H9 (cell line): ENCODE results near the gene SETD3. TPM values are rescaled to one million over a fixed set of nuclear protein-coding genes. Genes with fewer than 3 reads are reported as not detected.

ENCODE experiments used
- DNase-seq: peaks from one replicate; pipeline ENCODE4 v3.0.0-alpha.2; 2017
- H2AFZ ChIP-seq: one replicate; pipeline ENCODE4 v1.6.1; 2013; ENCODE audit warnings: mild to moderate bottlenecking, low read length, control low read depth, moderate library complexity
- H2AK5ac ChIP-seq: 2 replicates; pipeline ENCODE4 v1.6.1; 2013; ENCODE audit warnings: low read length, control low read depth, mixed read lengths; ENCODE audit not compliant: insufficient read length
- H2BK120ac ChIP-seq: one replicate; pipeline ENCODE4 v1.6.1; 2013; ENCODE audit warnings: low read depth, mild to moderate bottlenecking, low read length, control low read depth, inconsistent platforms; ENCODE audit not compliant: poor library complexity, severe bottlenecking
- H2BK12ac ChIP-seq: 2 replicates; pipeline ENCODE4 v1.6.1; 2013; ENCODE audit warnings: low read length, control low read depth, mixed read lengths, low read depth; ENCODE audit not compliant: insufficient read length
- H2BK15ac ChIP-seq: 2 replicates; pipeline ENCODE4 v1.6.1; 2013; ENCODE audit warnings: low read depth, low read length, control low read depth
- H2BK20ac ChIP-seq: one replicate; pipeline ENCODE4 v1.6.1; 2013; ENCODE audit warnings: low read depth, mild to moderate bottlenecking, low read length, control low read depth, inconsistent platforms; ENCODE audit not compliant: poor library complexity, severe bottlenecking
- H2BK5ac ChIP-seq: 2 replicates; pipeline ENCODE4 v1.6.1; 2013; ENCODE audit warnings: low read length, control low read depth, mixed read lengths; ENCODE audit not compliant: insufficient read length
- H3K14ac ChIP-seq: 2 replicates; pipeline ENCODE4 v1.6.1; 2013; ENCODE audit warnings: low read length, control low read depth; ENCODE audit not compliant: insufficient read depth
- H3K18ac ChIP-seq: 2 replicates; pipeline ENCODE4 v1.6.1; 2013; ENCODE audit warnings: low read depth, mild to moderate bottlenecking, mixed read lengths, low read length, control low read depth; ENCODE audit not compliant: insufficient read length
- H3K23ac ChIP-seq: 2 replicates; pipeline ENCODE4 v1.6.1; 2013; ENCODE audit warnings: low read length, control low read depth, mixed read lengths, low read depth; ENCODE audit not compliant: insufficient read length
- H3K23me2 ChIP-seq: 2 replicates; pipeline ENCODE4 v1.6.1; 2013; ENCODE audit warnings: low read depth, mild to moderate bottlenecking, mixed read lengths, low read length, control low read depth; ENCODE audit not compliant: insufficient read length, poor library complexity, severe bottlenecking
- H3K27ac ChIP-seq: 2 replicates; pipeline ENCODE4 v1.5.1; 2013; ENCODE audit warnings: low read length, control low read depth, mixed read lengths, low read depth; ENCODE audit not compliant: insufficient read length
- H3K27me3 ChIP-seq: 2 replicates; pipeline ENCODE4 v1.6.1; 2013; ENCODE audit warnings: low read length, control low read depth, inconsistent platforms; ENCODE audit not compliant: insufficient read depth
- H3K4ac ChIP-seq: 2 replicates; pipeline ENCODE4 v1.6.1; 2013; ENCODE audit warnings: low read depth, mild to moderate bottlenecking, control low read depth, inconsistent platforms, low read length, moderate library complexity
- H3K4me1 ChIP-seq: 2 replicates; pipeline ENCODE4 v1.6.1; 2013; ENCODE audit warnings: low read length, control low read depth, inconsistent platforms; ENCODE audit not compliant: insufficient read depth
- H3K4me2 ChIP-seq: 2 replicates; pipeline ENCODE4 v1.6.1; 2013; ENCODE audit warnings: low read length, control low read depth, mixed read lengths; ENCODE audit not compliant: insufficient read length, insufficient read depth
- H3K56ac ChIP-seq: 2 replicates; pipeline ENCODE4 v1.6.1; 2013; ENCODE audit warnings: low read depth, mild to moderate bottlenecking, mixed read lengths, low read length, control low read depth; ENCODE audit not compliant: insufficient read length
- H3K79me1 ChIP-seq: 2 replicates; pipeline ENCODE4 v1.6.1; 2013; ENCODE audit warnings: low read depth, mild to moderate bottlenecking, moderate library complexity, low read length, control low read depth, inconsistent platforms; ENCODE audit not compliant: insufficient read depth, poor library complexity, severe bottlenecking
- H3K79me2 ChIP-seq: 2 replicates; pipeline ENCODE4 v1.6.1; 2013; ENCODE audit warnings: low read length, control low read depth, inconsistent platforms; ENCODE audit not compliant: insufficient read depth
- H3K9ac ChIP-seq: 2 replicates; pipeline ENCODE4 v1.6.1; 2013; ENCODE audit warnings: low read length, control low read depth, mixed read lengths; ENCODE audit not compliant: insufficient read length; ENCODE audit errors: extremely low read depth
- H3K9me3 ChIP-seq: one replicate; pipeline ENCODE4 v1.6.1; 2013; ENCODE audit warnings: low read depth, low read length, inconsistent platforms; ENCODE audit not compliant: control insufficient read depth
- H3T11ph ChIP-seq: one replicate; pipeline ENCODE4 v1.6.1; 2013; ENCODE audit warnings: mild to moderate bottlenecking, low read length, control low read depth, inconsistent platforms
- H4K20me1 ChIP-seq: one replicate; pipeline ENCODE4 v1.6.1; 2013; ENCODE audit not compliant: control insufficient read depth, insufficient read length, insufficient read depth
- H4K5ac ChIP-seq: 2 replicates; pipeline ENCODE4 v1.6.1; 2013; ENCODE audit warnings: low read depth, mild to moderate bottlenecking, mixed read lengths, low read length, control low read depth; ENCODE audit not compliant: insufficient read length
- H4K8ac ChIP-seq: replicated peaks from 2 replicates; pipeline ENCODE4 v1.6.1; 2013; ENCODE audit warnings: low read length, control low read depth, mixed read lengths, low read depth; ENCODE audit not compliant: insufficient read length
- H4K91ac ChIP-seq: 2 replicates; pipeline ENCODE4 v1.6.1; 2013; ENCODE audit warnings: low read depth, mild to moderate bottlenecking, moderate library complexity, mixed read lengths, low read length, control low read depth; ENCODE audit not compliant: insufficient read length
- H3K27ac Mint-ChIP-seq, 3 experiments: 2 replicates in 2 of 3; 3 replicates in 1 of 3; pipeline ENCODE4 v1.8.0; 2020 to 2021; ENCODE audit warnings: mixed read lengths in 3 of 3, mild to moderate bottlenecking in 1 of 3, moderate library complexity in 1 of 3
- H3K27me3 Mint-ChIP-seq: 2 replicates; pipeline ENCODE4 v1.8.0; 2021; ENCODE audit warnings: low read depth, mild to moderate bottlenecking, moderate library complexity, mixed read lengths
- H3K36me3 Mint-ChIP-seq, 3 experiments: 2 replicates in 2 of 3; 3 replicates in 1 of 3; pipeline ENCODE4 v1.8.0; 2020 to 2021; ENCODE audit warnings: low read depth in 3 of 3, mixed read lengths in 3 of 3; ENCODE audit not compliant: insufficient read depth in 1 of 3
- H3K4me1 Mint-ChIP-seq, 2 experiments: 2 replicates each; pipeline ENCODE4 v1.8.0; 2020; ENCODE audit warnings: mixed read lengths in 2 of 2
- H3K4me3 Mint-ChIP-seq, 2 experiments: 2 replicates in 1 of 2; 3 replicates in 1 of 2; pipeline ENCODE4 v1.8.0; 2020 to 2021; ENCODE audit warnings: mild to moderate bottlenecking in 2 of 2, mixed read lengths in 2 of 2, moderate library complexity in 1 of 2
- H3K9me3 Mint-ChIP-seq, 2 experiments: 2 replicates in 1 of 2; 3 replicates in 1 of 2; pipeline ENCODE4 v1.8.0; 2020; ENCODE audit warnings: mild to moderate bottlenecking in 2 of 2, mixed read lengths in 2 of 2, moderate library complexity in 1 of 2
- WGBS: extraction: QIAGEN DNeasy Blood & Tissue Kit; methylation state at CpG from one replicate; pipeline ENCODE4 v1.1.7; 2013; ENCODE audit warnings: missing lambda C conversion rate, low lambda C conversion rate, mixed read lengths; ENCODE audit not compliant: insufficient read length; ENCODE audit errors: extremely low coverage; 5-methylcytosine and 5-hydroxymethylcytosine counted together
- total RNA-seq: library from RNA; stranded (reverse); gene quantifications from 2 replicates; pipeline ENCODE4 v1.2.1, GENCODE V29; 2021
- TF ChIP-seq, protein P1 (sequence below): fragments of 200-600 bp; sonication (generic); conservative IDR thresholded peaks from 3 replicates; pipeline ENCODE4 v1.8.0; 2021; ENCODE audit warnings: antibody characterized with exemption, mild to moderate bottlenecking

The SETD3 gene
- total RNA-seq, 1 experiment from 2014 or later = 56.7 TPM

DNA sequence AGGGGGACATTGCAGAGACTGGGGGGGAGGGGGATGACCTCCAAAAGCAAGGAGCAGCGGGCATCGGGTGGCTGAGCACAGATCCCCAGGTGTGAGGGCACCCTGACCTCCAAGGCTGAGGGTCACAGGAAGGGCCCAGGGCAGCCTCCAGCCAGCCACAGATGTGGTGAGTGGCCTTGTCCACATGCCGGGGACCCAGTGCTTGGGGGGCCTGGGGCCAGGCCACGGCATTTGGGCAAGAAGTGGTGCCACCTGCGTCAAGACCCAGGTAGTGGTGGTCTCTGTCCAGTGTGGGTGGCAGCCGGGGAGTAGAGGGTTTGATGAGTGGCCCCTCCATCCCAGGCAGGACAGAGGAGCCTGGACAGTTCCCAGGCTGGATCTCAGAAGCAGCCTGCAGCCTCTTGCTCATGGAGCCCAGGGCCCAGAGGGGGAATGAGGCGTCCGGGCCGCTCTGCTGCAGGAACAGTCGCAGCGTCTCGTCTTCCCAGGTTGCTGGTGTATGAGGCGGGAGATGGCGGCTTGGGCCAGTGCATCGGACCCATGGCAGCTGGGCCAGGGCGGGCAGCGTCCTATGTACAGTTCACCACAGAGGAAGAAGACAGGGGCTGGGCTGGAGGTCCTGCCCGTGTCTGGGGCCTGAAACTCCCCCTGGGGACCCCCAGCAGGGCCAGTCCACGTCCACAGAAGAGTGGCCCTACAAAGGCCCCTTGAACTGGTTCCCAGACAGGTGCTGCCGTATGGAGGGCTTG lies 34.1 kb upstream of the SETD3 start:
- peaks cover 3% of the 10 kb centered on the region for H4K20me1 ChIP-seq
- H4K8ac ChIP-seq = no peak overlapping the region
- no peak overlapping the region for H2BK20ac ChIP-seq
- H4K91ac ChIP-seq = no peak overlapping the region
- H3K4ac ChIP-seq = no peak overlapping the region
- H3K27ac Mint-ChIP-seq = no peak overlapping the region
- H3K23ac ChIP-seq = no peak overlapping the region
- no peak overlapping the region for H3K27ac ChIP-seq
- H2AK5ac ChIP-seq = no peak overlapping the region
- H3K9me3 ChIP-seq = no peaks in the 10 kb centered on the region
- no peak overlapping the region for H2BK5ac ChIP-seq
- peaks cover under 1 to 14% (median 12%) of the 10 kb centered on the region in 3 experiments; a peak in 4 of 7 replicates for H3K36me3 Mint-ChIP-seq
- no peak overlapping the region for H2BK12ac ChIP-seq
- no peaks in the 10 kb centered on the region for H3K23me2 ChIP-seq
- TF ChIP-seq, protein P1, sequence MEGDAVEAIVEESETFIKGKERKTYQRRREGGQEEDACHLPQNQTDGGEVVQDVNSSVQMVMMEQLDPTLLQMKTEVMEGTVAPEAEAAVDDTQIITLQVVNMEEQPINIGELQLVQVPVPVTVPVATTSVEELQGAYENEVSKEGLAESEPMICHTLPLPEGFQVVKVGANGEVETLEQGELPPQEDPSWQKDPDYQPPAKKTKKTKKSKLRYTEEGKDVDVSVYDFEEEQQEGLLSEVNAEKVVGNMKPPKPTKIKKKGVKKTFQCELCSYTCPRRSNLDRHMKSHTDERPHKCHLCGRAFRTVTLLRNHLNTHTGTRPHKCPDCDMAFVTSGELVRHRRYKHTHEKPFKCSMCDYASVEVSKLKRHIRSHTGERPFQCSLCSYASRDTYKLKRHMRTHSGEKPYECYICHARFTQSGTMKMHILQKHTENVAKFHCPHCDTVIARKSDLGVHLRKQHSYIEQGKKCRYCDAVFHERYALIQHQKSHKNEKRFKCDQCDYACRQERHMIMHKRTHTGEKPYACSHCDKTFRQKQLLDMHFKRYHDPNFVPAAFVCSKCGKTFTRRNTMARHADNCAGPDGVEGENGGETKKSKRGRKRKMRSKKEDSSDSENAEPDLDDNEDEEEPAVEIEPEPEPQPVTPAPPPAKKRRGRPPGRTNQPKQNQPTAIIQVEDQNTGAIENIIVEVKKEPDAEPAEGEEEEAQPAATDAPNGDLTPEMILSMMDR = no peak
- H3K79me1 ChIP-seq = no peaks in the 10 kb centered on the region
- H3K4me3 Mint-ChIP-seq = no peak overlapping the region
- no peak overlapping the region for H3T11ph ChIP-seq
- no peaks in the 10 kb centered on the region for H3K27me3 Mint-ChIP-seq
- H2AFZ ChIP-seq = no peak overlapping the region
- H2BK120ac ChIP-seq = no peak overlapping the region
- no peak overlapping the region for H4K5ac ChIP-seq
- H3K4me1 ChIP-seq = no peaks in the 10 kb centered on the region
- no peak overlapping the region for H3K9ac ChIP-seq
- H3K4me1 Mint-ChIP-seq = peaks cover 2 to 5% of the 10 kb centered on the region in 2 experiments
- no peak overlapping the region for H3K18ac ChIP-seq
- DNase-seq = peak; percentile 32
- H3K4me2 ChIP-seq = no peak overlapping the region
- no peak overlapping the region for H3K56ac ChIP-seq
- H3K9me3 Mint-ChIP-seq = no peaks in the 10 kb centered on the region
- no CpG with 5 or more reads among the region's 20 CpGs for WGBS
- H2BK15ac ChIP-seq = no peak overlapping the region
- no peaks in the 10 kb centered on the region for H3K27me3 ChIP-seq
- no peak overlapping the region for H3K14ac ChIP-seq
- no peaks in the 10 kb centered on the region for H3K79me2 ChIP-seq
